MCF 10A (cell line): ENCODE measurements around the gene FCHO1. TPM values are rescaled to one million over a fixed set of nuclear protein-coding genes. Genes with fewer than 3 reads are reported as not detected.

Source experiments
- BruUV-seq: library from RNA; stranded (reverse); fragments of 400-500 nt; replicated peaks from 2 replicates; lab custom pipeline; 2021; lab: Mats Ljungman, UMichigan
- CTCF ChIA-PET: fragments of 300-600 bp; sonication (Branson Sonifier 250); formaldehyde crosslinking; extraction: SDS; loops from one replicate; lab custom pipeline; 2021; ENCODE audit warnings: antibody characterized with exemption, inconsistent platforms; lab: Yijun Ruan, JAX
- POLR2A ChIA-PET: fragments of 300-600, 350-650 bp; sonication (Branson Sonifier 250); formaldehyde crosslinking; extraction: SDS; loops from one replicate; lab custom pipeline; 2020; ENCODE audit warnings: antibody characterized with exemption, inconsistent platforms; lab: Yijun Ruan, JAX
- DNase-seq: peaks from one replicate; pipeline ENCODE4 v3.0.0-alpha.2; 2018; ENCODE audit not compliant: unreplicated experiment
- H3K27ac Mint-ChIP-seq: one replicate; pipeline ENCODE4 v1.8.0; 2022; ENCODE audit warnings: mild to moderate bottlenecking, low read depth, mixed read lengths; ENCODE audit not compliant: unreplicated experiment
- H3K27me3 Mint-ChIP-seq: one replicate; pipeline ENCODE4 v1.8.0; 2022; ENCODE audit warnings: mixed read lengths; ENCODE audit not compliant: insufficient read depth, unreplicated experiment
- H3K36me3 Mint-ChIP-seq: one replicate; pipeline ENCODE4 v1.8.0; 2022; ENCODE audit warnings: mild to moderate bottlenecking, moderate library complexity, mixed read lengths; ENCODE audit not compliant: insufficient read depth, unreplicated experiment
- H3K4me1 Mint-ChIP-seq: one replicate; pipeline ENCODE4 v1.8.0; 2022; ENCODE audit warnings: mixed read lengths; ENCODE audit not compliant: insufficient read depth, unreplicated experiment
- H3K4me3 Mint-ChIP-seq: one replicate; pipeline ENCODE4 v1.8.0; 2022; ENCODE audit warnings: mild to moderate bottlenecking, moderate library complexity, mixed read lengths; ENCODE audit not compliant: unreplicated experiment
- H3K9me3 Mint-ChIP-seq: one replicate; pipeline ENCODE4 v1.8.0; 2022; ENCODE audit warnings: mixed read lengths; ENCODE audit not compliant: unreplicated experiment
- CTCF ChIP-seq: fragments of 200-600 bp; IDR thresholded peaks from one replicate; pipeline ENCODE4 v1.8.0; 2022; ENCODE audit warnings: antibody characterized with exemption, mild to moderate bottlenecking; ENCODE audit not compliant: unreplicated experiment
- intact Hi-C: fragments of 100-400 bp; cut with micrococcal nuclease; formaldehyde crosslinking; loops from 2 replicates; pipeline ENCODE4 v1.14.1; 2022
- total RNA-seq: library from RNA; stranded (reverse); gene quantifications from 2 replicates; pipeline ENCODE4 v1.2.3, GENCODE V29; 2022

FCHO1 gene
- total RNA-seq, 1 experiment from 2014 or later = 0.23 TPM

GRCh38 chr19:17741456-17741855 is 9.8 kb upstream of the FCHO1 start:
- H3K27me3 Mint-ChIP-seq = no peaks in the 10 kb centered on the region
- no peak overlapping the region for H3K27ac Mint-ChIP-seq
- BruUV-seq = no TSS peak
- no peaks in the 10 kb centered on the region for H3K4me1 Mint-ChIP-seq
- H3K36me3 Mint-ChIP-seq = peaks cover 7% of the 10 kb centered on the region
- no peak overlapping the region for H3K4me3 Mint-ChIP-seq
- H3K9me3 Mint-ChIP-seq = no peaks in the 10 kb centered on the region
- no peak for TF ChIP-seq CTCF
- ChIA-PET POLR2A (interaction anchor here (0.6 to 1.4 kb wide), 3 partner anchors 11 to 428 kb away, joined by 3 to 9 read pairs (median 5); partner anchors contain the start of gene FCHO1), CTCF (interaction anchor here (0.5 to 2.6 kb wide), 5 partner anchors 9 to 161 kb away, joined by 3 to 10 read pairs (median 3); no protein-coding TSS in a partner anchor)
- intact Hi-C loops = no loop called here
- no peak for DNase-seq

DNA sequence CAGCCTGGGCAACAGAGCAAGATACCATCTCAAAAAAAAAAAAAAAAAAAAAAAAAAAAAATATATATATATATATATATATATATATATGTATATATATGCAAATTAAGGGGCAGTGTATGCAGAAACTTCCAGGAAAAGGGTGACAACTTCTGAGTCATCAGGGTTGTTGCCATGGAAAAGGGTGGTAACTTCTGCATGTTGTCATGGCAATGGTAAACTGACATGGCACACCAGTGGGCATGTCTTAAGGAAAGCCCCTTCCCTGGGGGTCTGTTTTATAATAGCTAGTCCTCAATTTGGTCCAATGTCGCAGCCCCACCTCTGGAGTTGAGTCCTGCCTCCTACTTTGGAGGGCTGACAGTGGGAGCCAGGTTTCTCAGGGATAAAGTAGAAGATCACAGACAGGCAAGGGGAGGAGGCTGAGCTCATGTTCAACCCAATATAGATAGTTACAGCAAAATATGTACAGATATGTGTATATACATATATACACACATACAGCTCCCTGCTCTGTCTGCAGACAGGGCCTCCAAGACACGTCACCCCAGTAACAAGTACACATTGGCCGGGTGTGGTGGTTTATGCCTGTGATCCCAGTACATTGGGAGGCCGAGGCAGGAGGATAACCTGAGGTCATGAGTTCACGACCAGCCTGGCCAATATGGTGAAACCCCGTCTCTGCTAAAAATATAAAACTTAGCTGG is 7.2 kb upstream of the FCHO1 start:
- ChIA-PET CTCF (interaction anchor here (0.6 kb wide), 1 partner anchor 355 kb away, joined by 3 read pairs; no protein-coding TSS in a partner anchor), POLR2A (no interaction called here)
- DNase-seq = no peak
- Mint-ChIP-seq H3K36me3 (no peaks in the 10 kb centered on the region), H3K4me3 (no peak overlapping the region), H3K27me3 (no peaks in the 10 kb centered on the region), H3K4me1 (no peaks in the 10 kb centered on the region), H3K9me3 (no peaks in the 10 kb centered on the region), H3K27ac (no peak overlapping the region)
- TF ChIP-seq CTCF = no peak
- intact Hi-C loops = no loop called here
- no TSS peak for BruUV-seq

GRCh38 chr19:17747205-17748098 is 3.8 kb upstream of the FCHO1 start:
- Mint-ChIP-seq H3K27me3 (no peaks in the 10 kb centered on the region), H3K4me1 (no peaks in the 10 kb centered on the region), H3K36me3 (no peaks in the 10 kb centered on the region), H3K27ac (no peak overlapping the region), H3K9me3 (no peaks in the 10 kb centered on the region), H3K4me3 (peak overlapping the region; percentile 31)
- ChIA-PET CTCF (interaction anchor here (0.6 kb wide), 3 partner anchors 9 to 364 kb away, joined by 3 to 5 read pairs (median 4); no protein-coding TSS in a partner anchor), POLR2A (no interaction called here)
- intact Hi-C loops = no loop called here
- DNase-seq = peak; percentile 95
- BruUV-seq = no TSS peak
- no peak for TF ChIP-seq CTCF
